ENCODE results near the gene BCORL1. TPM values are rescaled to one million over a fixed set of nuclear protein-coding genes. Genes with fewer than 3 reads are reported as not detected.

BCORL1 gene
- total and polyA plus RNA-seq, 2 donors (not counting 1 experiment from before 2014, with no cell fraction given): 1.9 to 14.3 TPM

- peaks cover 2% of the 10 kb centered on the region for H3K27me3 Mint-ChIP-seq
- no peak overlapping the region for H3K27ac ChIP-seq (ENCODE audit: low read length in 2 of 2)
- no peaks in the 10 kb centered on the region for H3K9me3 ChIP-seq (ENCODE audit: control extremely low read depth in 1 of 3, control insufficient read depth in 2 of 3, insufficient read depth in 1 of 3, low read length in 2 of 3)
- no peak overlapping the region for H3K4me3 ChIP-seq (ENCODE audit: control extremely low read depth in 1 of 5, extremely low read depth in 1 of 5, insufficient read depth in 1 of 5, low read depth in 2 of 5, low read length in 4 of 5)
- no peaks in the 10 kb centered on the region for H3K9me3 Mint-ChIP-seq (ENCODE audit: insufficient read depth)
- no peak overlapping the region for H3K4me2 ChIP-seq (replicated peaks; ENCODE audit: low read depth, low read length, poor library complexity, severe bottlenecking)
- intact Hi-C loops (cut with micrococcal nuclease): no loop called here
- 20% methylated on average over 1 of the region's 5 CpGs for WGBS (ENCODE audit: insufficient coverage)
- peaks cover 4% of the 10 kb centered on the region for H3K4me1 Mint-ChIP-seq
- ATAC-seq (ENCODE audit: low read depth) (no peak), DNase-seq (no peak)
- H3K79me2 ChIP-seq (ENCODE audit: control insufficient read depth, insufficient read depth, low read length): no peaks in the 10 kb centered on the region
- no peak overlapping the region for H3K9ac ChIP-seq (ENCODE audit: low read length)
- no peaks in the 10 kb centered on the region for H3K27me3 ChIP-seq (replicated peaks in 1 of 4; ENCODE audit: control extremely low read depth in 1 of 4, control insufficient read depth in 3 of 4, insufficient read depth in 4 of 4, low read length in 3 of 4)
- CTCF ChIA-PET: interaction anchor here (1.0 to 1.7 kb wide), 2 partner anchors 51 to 54 kb away, joined by 3 to 4 read pairs; no protein-coding TSS in a partner anchor
- POLR2A ChIA-PET: no interaction called here
- H4K20me1 ChIP-seq (ENCODE audit: control insufficient read depth, insufficient read depth, low read length, poor library complexity, severe bottlenecking): no peaks in the 10 kb centered on the region
- TF ChIP-seq, protein P1, sequence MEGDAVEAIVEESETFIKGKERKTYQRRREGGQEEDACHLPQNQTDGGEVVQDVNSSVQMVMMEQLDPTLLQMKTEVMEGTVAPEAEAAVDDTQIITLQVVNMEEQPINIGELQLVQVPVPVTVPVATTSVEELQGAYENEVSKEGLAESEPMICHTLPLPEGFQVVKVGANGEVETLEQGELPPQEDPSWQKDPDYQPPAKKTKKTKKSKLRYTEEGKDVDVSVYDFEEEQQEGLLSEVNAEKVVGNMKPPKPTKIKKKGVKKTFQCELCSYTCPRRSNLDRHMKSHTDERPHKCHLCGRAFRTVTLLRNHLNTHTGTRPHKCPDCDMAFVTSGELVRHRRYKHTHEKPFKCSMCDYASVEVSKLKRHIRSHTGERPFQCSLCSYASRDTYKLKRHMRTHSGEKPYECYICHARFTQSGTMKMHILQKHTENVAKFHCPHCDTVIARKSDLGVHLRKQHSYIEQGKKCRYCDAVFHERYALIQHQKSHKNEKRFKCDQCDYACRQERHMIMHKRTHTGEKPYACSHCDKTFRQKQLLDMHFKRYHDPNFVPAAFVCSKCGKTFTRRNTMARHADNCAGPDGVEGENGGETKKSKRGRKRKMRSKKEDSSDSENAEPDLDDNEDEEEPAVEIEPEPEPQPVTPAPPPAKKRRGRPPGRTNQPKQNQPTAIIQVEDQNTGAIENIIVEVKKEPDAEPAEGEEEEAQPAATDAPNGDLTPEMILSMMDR (IDR thresholded peaks at IDR 0.05): no peak
- TF ChIP-seq EZH2 (IDR thresholded peaks at IDR 0.05; ENCODE audit: borderline replicate concordance, insufficient read depth, low read depth, low read length, poor library complexity, severe bottlenecking): no peak
- H3K4me3 Mint-ChIP-seq: no peak overlapping the region
- H3K4me1 ChIP-seq (ENCODE audit: control insufficient read depth in 2 of 2, insufficient read depth in 2 of 2, low read length in 2 of 2): peaks cover 0 to 5% of the 10 kb centered on the region in 2 donors
- H2AFZ ChIP-seq (ENCODE audit: insufficient read depth, low read depth, low read length, poor library complexity, severe bottlenecking): no peak overlapping the region
- H3K27ac Mint-ChIP-seq: no peak overlapping the region
- H3K36me3 ChIP-seq (replicated peaks in 1 of 2; ENCODE audit: control extremely low read depth in 1 of 2, control insufficient read depth in 1 of 2, extremely low read depth in 1 of 2, insufficient read depth in 2 of 2, low read length in 1 of 2): no peaks in the 10 kb centered on the region
Measured at GRCh38 chrX:129976441-129976840, 6.0 kb upstream of the BCORL1 start.

GRCh38 chrX:129979207-129979920 lies 3.1 kb upstream of the BCORL1 start:
- CTCF ChIA-PET: interaction anchor here (0.6 to 1.3 kb wide), 4 partner anchors 18 to 54 kb away, joined by 3 to 5 read pairs (median 4); no protein-coding TSS in a partner anchor
- POLR2A ChIA-PET: no interaction called here
- WGBS (ENCODE audit: insufficient coverage): 45% methylated on average over 10 of the region's 35 CpGs

More at GRCh38 chrX:129979207-129979920, 3.1 kb upstream of the BCORL1 start:
- intact Hi-C loops (cut with micrococcal nuclease): no loop called here
- H3K4me2 ChIP-seq (replicated peaks; ENCODE audit: low read depth, low read length, poor library complexity, severe bottlenecking): peak overlapping the region; percentile 92
- H3K9ac ChIP-seq (ENCODE audit: low read length): no peak overlapping the region
- peak overlapping the region in 2 of 5 experiments; percentile 31 to 62 for H3K4me3 ChIP-seq (ENCODE audit: control extremely low read depth in 1 of 5, extremely low read depth in 1 of 5, insufficient read depth in 1 of 5, low read depth in 2 of 5, low read length in 4 of 5)
- H2AFZ ChIP-seq (ENCODE audit: insufficient read depth, low read depth, low read length, poor library complexity, severe bottlenecking): peak overlapping the region; percentile 69
- H3K4me1 Mint-ChIP-seq: peaks cover 4% of the 10 kb centered on the region
- H3K4me1 ChIP-seq (ENCODE audit: control insufficient read depth in 2 of 2, insufficient read depth in 2 of 2, low read length in 2 of 2): peaks cover 0 to 7% of the 10 kb centered on the region in 2 donors
- DNase-seq (no peak), ATAC-seq (ENCODE audit: low read depth) (no peak)
- H3K27me3 ChIP-seq (replicated peaks in 1 of 4; ENCODE audit: control extremely low read depth in 1 of 4, control insufficient read depth in 3 of 4, insufficient read depth in 4 of 4, low read length in 3 of 4): no peaks in the 10 kb centered on the region
- H4K20me1 ChIP-seq (ENCODE audit: control insufficient read depth, insufficient read depth, low read length, poor library complexity, severe bottlenecking): no peaks in the 10 kb centered on the region
- H3K27ac Mint-ChIP-seq: peak overlapping the region; percentile 59
- H3K4me3 Mint-ChIP-seq: peak overlapping the region; percentile 82
- no peak overlapping the region for H3K27ac ChIP-seq (ENCODE audit: low read length in 2 of 2)
- H3K36me3 ChIP-seq (replicated peaks in 1 of 2; ENCODE audit: control extremely low read depth in 1 of 2, control insufficient read depth in 1 of 2, extremely low read depth in 1 of 2, insufficient read depth in 2 of 2, low read length in 1 of 2): no peaks in the 10 kb centered on the region
- H3K9me3 ChIP-seq (ENCODE audit: control extremely low read depth in 1 of 3, control insufficient read depth in 2 of 3, insufficient read depth in 1 of 3, low read length in 2 of 3): no peaks in the 10 kb centered on the region
- TF ChIP-seq, protein P1 (IDR thresholded peaks at IDR 0.05): no peak
- TF ChIP-seq EZH2 (IDR thresholded peaks at IDR 0.05; ENCODE audit: borderline replicate concordance, insufficient read depth, low read depth, low read length, poor library complexity, severe bottlenecking): no peak
- H3K9me3 Mint-ChIP-seq (ENCODE audit: insufficient read depth): no peaks in the 10 kb centered on the region
- no peaks in the 10 kb centered on the region for H3K27me3 Mint-ChIP-seq
- peaks cover 2% of the 10 kb centered on the region for H3K79me2 ChIP-seq (ENCODE audit: control insufficient read depth, insufficient read depth, low read length)

Data from B cell (primary cell).